HG02571 (cell line): ENCODE measurements around the gene LTA.

ENCODE experiments used
- ATAC-seq: cut with Tn5 transposase; IDR thresholded peaks from one replicate; pipeline ENCODE4 v1.9.1; 2021; ENCODE audit warnings: mild to moderate bottlenecking, moderate library complexity; ENCODE audit not compliant: unreplicated experiment

LTA gene

GRCh38 chr6:31572041-31572911 is at the start of gene LTA:
Gene LTA, plus strand, starts transcription at chr6:31572289. Its CDS starts 454 bp downstream, at chr6:31572743.
- no peak for ATAC-seq

- ATAC-seq = no peak
Observed at GRCh38 chr6:31525553-31525931, 46.5 kb upstream of the LTA start.

- no peak for ATAC-seq
Observed at GRCh38 chr6:31525932-31526591, 46.0 kb upstream of the LTA start.

GRCh38 chr6:31528307-31528777 is 43.7 kb upstream of the LTA start:
- ATAC-seq = no peak

- no peak for ATAC-seq
Observed at GRCh38 chr6:31528821-31529328, 43.2 kb upstream of the LTA start, which contains the start of gene MCCD1. Gene MCCD1, plus strand, starts transcription at chr6:31528962. Its CDS starts 53 bp downstream, at chr6:31529015.

GRCh38 chr6:31529329-31530150 is 42.5 kb upstream of the LTA start:
- no peak for ATAC-seq

GRCh38 chr6:31530659-31531058 is 41.4 kb upstream of the LTA start:
- ATAC-seq = no peak

- ATAC-seq = no peak
Observed at GRCh38 chr6:31531162-31531561, 40.9 kb upstream of the LTA start.

- no peak for ATAC-seq
Observed at GRCh38 chr6:31531771-31532643, 40.1 kb upstream of the LTA start.

- no peak for ATAC-seq
Observed at GRCh38 chr6:31532644-31533454, 39.2 kb upstream of the LTA start.

GRCh38 chr6:31533455-31533841 is 38.6 kb upstream of the LTA start:
- no peak for ATAC-seq

GRCh38 chr6:31534011-31534410 is 38.1 kb upstream of the LTA start:
- no peak for ATAC-seq

- ATAC-seq = no peak
Observed at GRCh38 chr6:31534521-31535040, 37.5 kb upstream of the LTA start.

- no peak for ATAC-seq
Observed at GRCh38 chr6:31535538-31536324, 36.4 kb upstream of the LTA start.

- ATAC-seq = no peak
Observed at GRCh38 chr6:31538805-31539400, 33.2 kb upstream of the LTA start.

- ATAC-seq = no peak
Observed at GRCh38 chr6:31540640-31541039, 31.4 kb upstream of the LTA start.

- ATAC-seq = no peak
Observed at GRCh38 chr6:31541059-31541657, 30.9 kb upstream of the LTA start.
